Measurements from ENCODE around the gene GDI1. TPM values are rescaled to one million over a fixed set of nuclear protein-coding genes. Genes with fewer than 3 reads are reported as not detected.
A peak's percentile ranks its signal among the peaks of the same experiment; 100 is the strongest.

The GDI1 gene
- total RNA-seq, 4 donors from 2014 or later = 50.5 to 83.5 (median 61.5) TPM

- 25 to 39% methylated on average over 28 to 72 of the region's 87 CpGs for WGBS, 2 donors
- DNase-seq (ENCODE audit: low spot score in 2 of 2) = peak; percentile 90 to 98
- TF ChIP-seq POLR2A (IDR thresholded peaks at IDR 0.05) (no peak), CTCF (IDR thresholded peaks at IDR 0.05) (no peak)
- H3K4me3 ChIP-seq (ENCODE audit: low read depth, poor library complexity, severe bottlenecking) = peak within 1 kb of the TSS; percentile 62
- intact Hi-C loops (cut with DNase I; ENCODE audit: low total_unique reads) = no loop called here
Measured at GRCh38 chrX:154428176-154429171, 8.5 kb upstream of the GDI1 start, which contains the start of gene ATP6AP1. Gene ATP6AP1 (plus strand): TSS chrX:154428677. CDS start chrX:154428693, 16 bp downstream.

DNA sequence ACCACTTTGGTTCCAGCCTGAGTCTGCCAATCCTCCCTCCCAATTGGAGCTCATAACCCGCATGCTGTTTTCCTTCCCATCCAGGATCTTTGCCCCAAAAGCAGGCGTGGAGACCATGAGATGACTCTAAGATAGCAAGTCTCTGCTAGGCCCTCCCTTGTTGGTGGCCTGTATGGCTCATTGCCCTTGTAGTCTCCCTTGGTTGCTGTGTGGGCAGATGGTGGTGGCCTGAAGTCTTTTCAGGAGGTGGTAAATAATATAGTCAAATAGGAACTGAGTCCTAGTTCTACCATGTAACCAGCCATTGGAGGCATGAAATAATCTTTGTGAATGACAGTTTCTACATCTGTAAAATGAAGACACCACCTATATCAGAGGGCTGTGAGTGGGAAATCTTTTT lies 7.2 kb upstream of the GDI1 start:
- intact Hi-C loops (cut with DNase I; ENCODE audit: low total_unique reads) = no loop called here
- WGBS, 2 donors = 65 to 76% methylated on average over 2 of the region's 2 CpGs
- DNase-seq (ENCODE audit: low spot score in 2 of 2) = no peak
- no peak overlapping the region for H3K4me3 ChIP-seq (ENCODE audit: low read depth, poor library complexity, severe bottlenecking)
- no peak for TF ChIP-seq POLR2A (IDR thresholded peaks at IDR 0.05)
- TF ChIP-seq CTCF (IDR thresholded peaks at IDR 0.05) = no peak

GRCh38 chrX:154430479-154430878 lies 6.5 kb upstream of the GDI1 start:
- no peak for DNase-seq (ENCODE audit: low spot score in 2 of 2)
- intact Hi-C loops (cut with DNase I; ENCODE audit: low total_unique reads) = no loop called here
- H3K4me3 ChIP-seq (ENCODE audit: low read depth, poor library complexity, severe bottlenecking) = no peak overlapping the region
- WGBS, 2 donors = 69 to 71% methylated on average over 6 of the region's 6 CpGs
- TF ChIP-seq POLR2A (IDR thresholded peaks at IDR 0.05) (no peak), CTCF (IDR thresholded peaks at IDR 0.05) (no peak)

- WGBS, 2 donors = 73% methylated on average over 7 of the region's 7 CpGs
- H3K4me3 ChIP-seq (ENCODE audit: low read depth, poor library complexity, severe bottlenecking) = no peak overlapping the region
- TF ChIP-seq CTCF (IDR thresholded peaks at IDR 0.05) (no peak), POLR2A (IDR thresholded peaks at IDR 0.05) (no peak)
- intact Hi-C loops (cut with DNase I; ENCODE audit: low total_unique reads) = no loop called here
- DNase-seq (ENCODE audit: low spot score in 2 of 2) = no peak
Measured at GRCh38 chrX:154430916-154431315, 6.0 kb upstream of the GDI1 start.

GRCh38 chrX:154431341-154431740 lies 5.6 kb upstream of the GDI1 start:
- 82% methylated on average over 5 of the region's 5 CpGs; no CpG with 5 or more reads in 1 of the 2 donors for WGBS, 2 donors
- no peak for TF ChIP-seq POLR2A (IDR thresholded peaks at IDR 0.05)
- TF ChIP-seq CTCF (IDR thresholded peaks at IDR 0.05) = no peak
- intact Hi-C loops (cut with DNase I; ENCODE audit: low total_unique reads) = no loop called here
- no peak for DNase-seq (ENCODE audit: low spot score in 2 of 2)
- no peak overlapping the region for H3K4me3 ChIP-seq (ENCODE audit: low read depth, poor library complexity, severe bottlenecking)
